HepG2 (cell line): Measurements from ENCODE around the gene NUFIP1. TPM values are rescaled to one million over a fixed set of nuclear protein-coding genes. Genes with fewer than 3 reads are reported as not detected.
A peak's percentile ranks its signal among the peaks of the same experiment; 100 is the strongest.

Experiments
- ATF7 ChIP-seq, 2 experiments: fragments of 450-650 bp in 1 of 2; sonication (generic) in 1 of 2; formaldehyde crosslinking in 1 of 2; IDR thresholded peaks; 2 replicates each; pipeline versions ENCODE4 v1.4.0 to v1.6.1; 2016 to 2020; ENCODE audit warnings: antibody characterized with exemption in 1 of 2, mild to moderate bottlenecking in 1 of 2, missing genetic modification reagents in 1 of 2
- CBX5 ChIP-seq: sonication (generic); formaldehyde crosslinking; IDR thresholded peaks from 2 replicates; pipeline ENCODE4 v1.4.0; 2020; ENCODE audit warnings: missing genetic modification reagents, borderline replicate concordance
- CENPT ChIP-seq: sonication (generic); formaldehyde crosslinking; IDR thresholded peaks from 2 replicates; pipeline ENCODE4 v1.8.0; 2022; ENCODE audit warnings: low read depth, mild to moderate bottlenecking, moderate library complexity, missing genetic modification reagents
- CSRNP1 ChIP-seq: sonication (generic); formaldehyde crosslinking; IDR thresholded peaks from 2 replicates; pipeline ENCODE4 v1.8.1; 2023; ENCODE audit warnings: mild to moderate bottlenecking, missing genetic modification reagents
- CSRNP2 ChIP-seq: sonication (generic); formaldehyde crosslinking; conservative IDR thresholded peaks from 2 replicates; pipeline ENCODE4 v1.8.0; 2022; ENCODE audit warnings: low read depth, missing genetic modification reagents
- CTCF ChIP-seq: sonication (generic); formaldehyde crosslinking; IDR thresholded peaks from 2 replicates; pipeline ENCODE4 v1.5.0; 2020; ENCODE audit warnings: mild to moderate bottlenecking, missing genetic modification reagents, moderate library complexity
- ETV6 ChIP-seq: sonication (generic); formaldehyde crosslinking; conservative IDR thresholded peaks from 2 replicates; pipeline ENCODE4 v1.4.0; 2020; ENCODE audit warnings: missing genetic modification reagents
- FIP1L1 ChIP-seq: fragments of 200-400 bp; formaldehyde crosslinking; IDR thresholded peaks from 2 replicates; pipeline ENCODE4 v1.6.1; 2018; ENCODE audit warnings: low read depth, mild to moderate bottlenecking, low read length, moderate library complexity, borderline replicate concordance; ENCODE audit not compliant: insufficient read depth
- GABPB1 ChIP-seq: IDR thresholded peaks from 2 replicates; pipeline ENCODE4 v1.6.1; 2016; ENCODE audit warnings: mild to moderate bottlenecking, missing genetic modification reagents, moderate library complexity, missing compliant biosample characterization
- GTF3A ChIP-seq: sonication (generic); formaldehyde crosslinking; conservative IDR thresholded peaks from 2 replicates; pipeline ENCODE4 v1.4.0; 2020; ENCODE audit warnings: mild to moderate bottlenecking, missing genetic modification reagents
- HHEX ChIP-seq: IDR thresholded peaks from 2 replicates; pipeline ENCODE4 v1.6.1; 2016; ENCODE audit warnings: control low read depth
- IKZF1 ChIP-seq: fragments of 450-650 bp; IDR thresholded peaks from 2 replicates; pipeline ENCODE4 v1.7.1; 2016
- IRF1 ChIP-seq: sonication (generic); formaldehyde crosslinking; IDR thresholded peaks from 2 replicates; pipeline ENCODE4 v1.4.0; 2020; ENCODE audit warnings: low read depth, mild to moderate bottlenecking, missing genetic modification reagents
- MTF1 ChIP-seq: sonication (generic); formaldehyde crosslinking; IDR thresholded peaks from 2 replicates; pipeline ENCODE4 v1.5.0; 2020; ENCODE audit warnings: missing genetic modification reagents
- NR2F6 ChIP-seq, 2 experiments: IDR thresholded peaks; 2 replicates each; pipeline ENCODE4 v1.6.1; 2016; ENCODE audit warnings: antibody characterized with exemption in 1 of 2, mild to moderate bottlenecking in 1 of 2
- PCBP2 ChIP-seq: fragments of 200-400 bp; formaldehyde crosslinking; optimal IDR thresholded peaks from 2 replicates; pipeline ENCODE3; 2018; ENCODE audit warnings: low read length, low read depth; ENCODE audit not compliant: poor library complexity, severe bottlenecking
- RBM39 ChIP-seq: fragments of 200-400 bp; formaldehyde crosslinking; IDR thresholded peaks from one replicate; pipeline ENCODE4 v1.6.1; 2018; ENCODE audit warnings: antibody characterized with exemption, mild to moderate bottlenecking, low read depth, low read length; ENCODE audit not compliant: poor library complexity, severe bottlenecking
- TRIM22 ChIP-seq: fragments of 450-650 bp; IDR thresholded peaks from 2 replicates; pipeline ENCODE4 v1.6.1; 2017
- ZFAT ChIP-seq: sonication (generic); formaldehyde crosslinking; conservative IDR thresholded peaks from 2 replicates; pipeline ENCODE4 v1.8.1; 2023; ENCODE audit warnings: missing genetic modification reagents, inconsistent platforms
- ZNF354B ChIP-seq: sonication (generic); formaldehyde crosslinking; IDR thresholded peaks from 2 replicates; pipeline ENCODE4 v1.8.0; 2022; ENCODE audit warnings: mild to moderate bottlenecking, missing genetic modification reagents
- ZNF605 ChIP-seq: sonication (generic); formaldehyde crosslinking; IDR thresholded peaks from 2 replicates; pipeline ENCODE4 v1.8.0; 2022; ENCODE audit warnings: mild to moderate bottlenecking, missing genetic modification reagents
- ZNF83 ChIP-seq: sonication (generic); formaldehyde crosslinking; IDR thresholded peaks from 2 replicates; pipeline ENCODE4 v1.4.0; 2020; ENCODE audit warnings: missing genetic modification reagents, mild to moderate bottlenecking, borderline replicate concordance
- polyA plus RNA-seq, 8 experiments: library from polyadenylated mRNA; depleted of rRNA in 3 of 8; stranded (reverse) in 7 of 8; unstranded in 1 of 8; fragments of >200 nt; fragmentation: Illumina TruSeq in 4 of 8; extraction: Trizol in 4 of 8; gene quantifications; 2 replicates each; pipeline versions ENCODE4 v1.2.1 to v1.2.3, GENCODE V29; 2011 to 2016; ENCODE audit warnings: low read depth in 4 of 8, missing spikeins in 1 of 8, mixed read lengths in 1 of 8; ENCODE audit not compliant: insufficient read depth in 1 of 8
- total RNA-seq, 5 experiments: library from RNA; depleted of rRNA; stranded (reverse); fragments of >200 nt; fragmentation: Illumina TruSeq; extraction: Trizol; gene quantifications; 2 replicates each; pipeline ENCODE4 v1.2.3, GENCODE V29; 2016; ENCODE audit warnings: low read depth in 1 of 5

NUFIP1 gene
- total and polyA plus RNA-seq, 2 of the 13 experiments (the other 11 are each of a cell fraction or from before 2014, with no cell fraction given) = 1.9 to 10.3 TPM

- TF ChIP-seq CSRNP2 (CRISPR knock-in tag) = no peak
- peak; percentile 31; the same call in 1 of the 2 replicates for TF ChIP-seq ATF7 (IDR thresholded peaks at IDR 0.05)
- TF ChIP-seq ATF7 (CRISPR knock-in tag; IDR thresholded peaks at IDR 0.05) = peak; percentile 72; the same call in 1 of the 2 replicates
- TF ChIP-seq CTCF (CRISPR knock-in tag) = 0 out of 2 replicates have a peak, but pooled peaks have one; percentile 12
- TF ChIP-seq CBX5 (CRISPR knock-in tag) = peak; percentile 41; the same call in 1 of the 2 replicates
- no peak for TF ChIP-seq TRIM22
- no peak for TF ChIP-seq HHEX (CRISPR knock-in tag)
- TF ChIP-seq ZNF605 (CRISPR knock-in tag) = peak; percentile 58; the same call in 1 of the 2 replicates
- TF ChIP-seq ETV6 (CRISPR knock-in tag) = no peak
- TF ChIP-seq CENPT = 0 out of 2 replicates have a peak, but pooled peaks have one; percentile 65
- no peak for TF ChIP-seq IKZF1
- no peak for TF ChIP-seq IRF1 (CRISPR knock-in tag)
- TF ChIP-seq NR2F6 (IDR thresholded peaks at IDR 0.05) = no peak
- peak; percentile 36; the same call in 1 of the 2 replicates for TF ChIP-seq NR2F6 (CRISPR knock-in tag; IDR thresholded peaks at IDR 0.05)
- TF ChIP-seq FIP1L1 = no peak
- no peak for TF ChIP-seq ZFAT (CRISPR knock-in tag)
- TF ChIP-seq GABPB1 = peak; percentile 99
- no peak for TF ChIP-seq ZNF83
- TF ChIP-seq MTF1 = no peak
- TF ChIP-seq PCBP2 = no peak
- TF ChIP-seq ZNF354B (CRISPR knock-in tag) = no peak
- no peak for TF ChIP-seq GTF3A (CRISPR knock-in tag)
- peak; percentile 77 for TF ChIP-seq CSRNP1 (CRISPR knock-in tag)
- TF ChIP-seq RBM39 = peak; percentile 33
Measured at GRCh38 chr13:44989071-44989889, at the start of gene NUFIP1, which contains the start of gene GPALPP1 (continued).
